ENCODE results near the gene FGD4.

The FGD4 gene

GRCh38 chr12:32457251-32458025, 58.1 kb downstream of the FGD4 start:
- DNase-seq, result no peak

DNA sequence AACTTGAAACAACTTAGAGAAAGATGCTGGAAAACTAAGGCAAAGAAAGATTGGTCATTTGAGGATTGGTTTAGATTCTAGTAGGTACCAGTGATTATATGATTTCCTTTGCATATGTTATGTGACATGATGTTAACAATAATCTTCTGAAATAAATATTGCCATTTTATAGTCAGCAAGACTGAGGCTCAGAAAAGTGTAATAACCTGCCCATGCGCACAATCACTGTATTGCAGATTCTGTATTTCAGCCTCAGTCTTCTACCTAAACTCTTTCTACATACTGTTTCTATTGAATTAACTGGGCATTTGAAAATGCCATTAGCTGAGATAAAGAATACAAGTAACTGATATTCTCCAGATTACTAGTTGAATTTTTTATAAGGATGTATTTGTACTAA, 61.3 kb downstream of the FGD4 start:
- DNase-seq, result no peak

DNA sequence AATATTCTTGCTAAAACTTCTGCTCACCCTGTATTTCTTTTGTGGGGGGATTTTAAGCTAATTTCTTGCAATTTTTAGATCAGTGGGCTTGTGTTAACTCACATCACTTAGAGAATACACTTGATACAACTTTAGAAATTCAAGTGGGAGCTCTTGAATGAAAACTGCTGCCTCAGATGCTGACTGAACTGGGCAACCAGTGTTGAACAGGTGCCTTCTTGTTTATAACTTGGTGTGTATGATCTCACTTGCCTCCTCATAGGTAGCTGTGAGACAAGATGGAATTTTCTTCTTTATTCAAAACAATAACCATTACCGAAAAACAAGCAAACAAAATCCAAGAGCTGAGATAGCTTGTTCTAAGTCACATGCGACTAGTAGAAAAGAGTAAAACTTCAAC, 63.5 kb downstream of the FGD4 start:
- DNase-seq, result no peak

GRCh38 chr12:32466187-32466586, 66.8 kb downstream of the FGD4 start:
- no peak for DNase-seq

- no peak for DNase-seq
These were observed 67.8 kb downstream of the FGD4 start for GRCh38 chr12:32466986-32467711.

GRCh38 chr12:32467959-32468863, 68.9 kb downstream of the FGD4 start:
- no peak for DNase-seq

- no peak for DNase-seq
These were observed 71.6 kb downstream of the FGD4 start for GRCh38 chr12:32470936-32471470.

DNA sequence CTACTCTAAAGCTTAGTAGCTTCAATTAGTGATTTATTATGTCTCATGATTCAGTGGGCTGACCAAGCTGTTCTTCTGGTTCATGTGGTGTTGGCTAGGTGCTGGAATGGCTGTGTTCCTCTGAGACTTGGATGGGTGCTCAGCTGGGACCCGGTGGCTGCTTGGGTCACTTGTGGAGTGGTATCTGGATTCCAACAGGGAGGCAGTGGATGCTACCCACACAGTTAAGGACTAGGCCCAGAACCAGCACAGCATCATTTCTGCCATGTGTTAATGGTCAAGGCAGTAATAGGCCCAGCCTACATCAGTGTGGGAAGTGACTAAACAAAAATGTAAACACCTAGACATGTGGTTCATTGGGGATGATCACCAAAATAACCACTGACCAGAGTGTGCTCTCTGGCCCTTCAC, 72.2 kb downstream of the FGD4 start:
- no peak for DNase-seq

DNA sequence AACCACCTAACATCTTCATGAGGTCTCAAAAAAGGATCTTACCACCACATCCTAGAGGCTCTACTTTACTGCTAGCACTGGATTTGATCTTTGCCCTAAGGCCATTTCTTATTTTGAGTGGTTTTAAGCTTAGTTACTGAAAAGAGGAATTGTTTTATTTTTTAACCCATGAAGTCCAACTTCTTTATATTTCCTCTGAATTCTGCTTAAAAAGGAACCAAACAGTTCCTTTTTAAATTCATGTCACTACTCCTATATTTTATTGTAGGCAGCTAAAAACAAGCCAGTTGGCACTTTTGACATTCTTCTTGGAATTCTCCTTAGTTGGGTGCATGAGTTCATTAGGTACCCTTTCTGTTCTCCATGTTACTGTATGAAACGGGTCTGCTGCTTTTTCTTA, 76.4 kb downstream of the FGD4 start:
- no peak for DNase-seq

DNA sequence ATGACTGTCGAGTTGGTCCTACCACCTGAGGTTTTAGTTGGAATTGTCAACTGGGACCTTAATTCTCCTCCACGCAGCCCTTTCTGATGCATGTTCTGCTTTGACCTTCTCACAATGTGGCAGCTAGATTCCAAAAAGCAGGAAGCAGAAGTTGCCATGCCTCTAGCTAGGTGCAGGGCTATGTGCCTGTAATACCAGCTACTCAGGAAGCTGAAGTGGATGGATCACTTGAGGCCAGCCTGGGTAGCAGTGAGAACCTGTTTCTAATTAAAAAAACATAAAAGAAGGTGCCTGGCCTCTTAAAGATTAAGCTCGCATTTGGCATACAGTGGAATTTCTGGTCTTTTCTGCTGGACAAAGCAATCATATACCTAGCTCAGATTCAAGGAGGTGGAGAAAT, 77.1 kb downstream of the FGD4 start:
- DNase-seq, result no peak

DNA sequence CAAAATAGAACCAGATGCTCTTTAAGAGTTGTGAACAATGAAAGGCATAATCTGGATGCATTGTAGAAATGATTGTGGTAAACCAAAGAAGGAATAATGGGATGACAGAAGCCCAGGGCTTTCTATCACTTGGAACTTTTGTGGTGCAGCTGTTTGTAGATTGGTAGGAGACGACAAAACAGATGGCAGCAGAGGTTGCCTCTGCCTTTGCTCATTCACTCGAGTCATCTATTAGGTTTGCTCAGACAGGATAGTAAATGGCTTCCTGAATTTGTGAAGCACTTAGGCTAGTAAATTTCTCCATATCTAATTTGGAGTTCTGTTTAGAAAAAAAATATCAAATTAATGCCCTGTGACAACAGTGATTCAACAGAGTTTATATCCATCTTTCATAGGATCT, 78.4 kb downstream of the FGD4 start:
- DNase-seq, result no peak

DNA sequence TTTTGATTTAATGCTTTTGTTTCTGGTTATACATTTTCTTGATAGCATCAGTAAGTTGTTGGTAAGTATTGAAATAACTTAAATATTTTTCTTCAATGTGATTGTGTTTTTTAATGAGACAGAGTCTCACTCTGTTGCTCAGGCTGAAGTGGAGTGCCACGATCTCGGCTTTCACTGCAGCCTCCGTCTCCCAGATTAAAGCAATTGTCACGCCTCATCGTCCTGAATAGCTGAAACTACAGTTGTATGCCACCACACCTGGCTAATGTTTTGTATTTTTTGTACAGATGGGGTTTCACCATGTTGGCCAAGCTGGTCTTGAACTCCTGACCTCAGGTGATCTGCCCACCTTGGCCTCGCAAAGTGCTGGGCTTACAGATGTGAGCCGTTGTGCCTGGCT, 78.8 kb downstream of the FGD4 start:
- DNase-seq, result no peak

DNA sequence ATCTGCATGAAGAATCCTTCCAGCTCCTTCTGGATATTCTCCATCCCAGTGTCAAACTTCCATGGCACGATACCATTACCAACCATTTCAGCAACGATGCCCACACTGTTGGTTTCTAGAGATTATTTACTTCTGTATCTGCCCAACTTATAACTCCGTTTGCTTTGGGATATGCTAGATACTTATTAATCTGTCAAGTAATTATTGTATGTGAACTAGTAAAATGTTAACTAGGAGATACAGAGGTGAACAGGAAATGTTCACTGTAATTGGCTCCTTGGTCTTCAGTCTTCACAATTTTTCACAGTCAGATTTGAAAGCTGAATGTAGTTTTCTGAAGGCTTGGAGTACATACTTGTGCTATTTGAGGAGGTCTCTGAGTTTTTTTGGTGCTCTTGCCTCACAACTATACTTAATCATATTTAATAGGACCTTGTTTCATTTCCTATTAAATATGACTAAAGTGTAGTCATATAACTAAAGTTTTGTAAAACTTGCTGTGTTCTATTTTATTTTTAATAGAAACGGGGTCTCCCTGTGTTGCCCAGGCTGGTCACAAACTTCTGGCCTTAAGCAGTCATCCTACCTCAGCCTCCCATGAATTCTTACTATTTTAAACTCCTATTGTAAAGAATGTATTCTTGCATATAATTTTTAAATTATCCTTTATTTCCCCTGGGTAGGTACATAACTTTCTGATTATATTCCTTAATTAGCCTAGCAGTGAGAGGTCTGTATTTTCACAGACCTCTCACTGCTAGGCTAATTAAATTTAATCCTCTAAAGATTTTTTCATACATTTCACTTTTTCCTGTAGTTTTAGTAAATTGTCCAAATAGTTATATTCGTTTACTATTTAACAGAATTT, 79.7 kb downstream of the FGD4 start:
- DNase-seq, result no peak

DNA sequence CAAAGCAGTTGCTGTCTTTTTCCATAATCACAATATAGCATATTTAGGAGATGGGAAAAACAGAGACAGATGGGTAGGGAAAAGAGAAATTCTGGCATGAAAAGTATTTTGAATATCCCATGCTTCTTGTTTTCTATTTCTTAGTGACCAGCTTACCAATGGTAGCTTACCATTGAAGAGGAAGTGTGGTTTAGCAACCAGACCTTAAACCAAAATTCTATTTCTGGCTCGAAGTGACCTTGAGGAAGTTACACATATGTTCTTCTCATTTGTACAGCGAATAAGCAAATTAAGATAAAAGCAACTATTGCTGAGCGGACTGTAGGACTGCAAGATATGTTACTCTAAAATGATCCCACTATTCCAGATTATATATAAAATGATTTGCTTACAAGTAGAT, 82.9 kb downstream of the FGD4 start:
- DNase-seq, result no peak

GRCh38 chr12:32483499-32483898, 84.1 kb downstream of the FGD4 start:
- DNase-seq, result no peak

- DNase-seq, result no peak
These were observed 84.6 kb downstream of the FGD4 start for GRCh38 chr12:32483993-32484392.

DNA sequence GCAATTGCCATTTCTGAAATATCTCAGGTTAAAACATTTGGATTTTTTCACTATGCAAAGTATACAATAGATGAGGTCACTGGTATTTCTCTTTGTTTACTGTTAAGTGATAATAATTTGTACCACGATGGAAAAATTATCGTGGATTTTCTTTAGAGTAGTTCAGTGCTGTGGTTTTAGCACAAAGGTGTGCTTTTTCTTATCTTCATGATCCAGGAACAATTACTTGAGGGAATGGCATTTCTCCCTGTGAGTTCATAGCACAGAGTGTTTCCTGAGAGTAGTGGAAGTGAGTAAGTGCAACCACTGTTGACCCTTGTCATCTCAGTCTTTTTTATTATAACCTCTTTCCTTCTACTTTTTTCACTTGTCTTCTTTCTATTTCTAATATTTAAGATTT, 86.8 kb downstream of the FGD4 start:
- no peak for DNase-seq

GRCh38 chr12:32488132-32488531, 88.8 kb downstream of the FGD4 start:
- no peak for DNase-seq

DNA sequence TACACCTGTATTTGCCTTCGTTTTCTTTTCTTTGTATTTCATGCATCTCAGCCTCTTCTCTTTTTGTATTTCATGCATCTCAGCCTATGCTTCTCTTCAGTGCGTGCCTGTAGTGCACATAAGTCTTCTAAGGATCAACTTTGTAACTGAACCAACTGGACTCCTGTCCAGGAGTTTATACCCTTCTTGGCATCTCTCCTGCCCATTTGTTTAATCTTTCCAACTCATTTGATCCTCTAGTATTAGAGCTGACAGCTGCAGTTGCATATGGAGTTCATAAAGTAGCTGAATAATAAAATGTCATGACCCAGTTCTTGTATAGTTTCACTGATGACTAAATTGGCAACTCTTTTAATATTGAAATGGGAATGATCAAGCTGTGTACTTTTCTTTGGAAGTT, 89.7 kb downstream of the FGD4 start:
- DNase-seq, result no peak

DNA sequence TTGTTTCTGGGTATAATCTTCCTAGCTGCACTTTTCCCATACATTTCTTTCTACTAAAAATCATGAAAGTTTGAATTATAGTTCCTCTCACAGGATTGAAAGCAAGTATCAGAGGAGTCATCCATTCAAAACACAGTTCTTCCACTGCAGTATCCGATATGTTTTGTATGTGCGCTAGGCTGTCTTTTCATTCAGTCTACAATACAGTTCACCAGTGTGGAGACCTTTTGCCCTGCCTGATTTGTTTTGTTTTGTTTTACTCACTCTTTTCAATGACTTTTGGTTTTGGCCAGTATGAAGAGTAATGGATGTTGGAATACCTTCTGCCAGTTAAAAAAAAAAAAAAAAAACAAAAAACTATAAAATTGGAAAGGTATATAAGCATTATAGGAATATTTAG, 91.4 kb downstream of the FGD4 start:
- DNase-seq, result no peak

GRCh38 chr12:32493282-32493681, 93.9 kb downstream of the FGD4 start:
- DNase-seq, result no peak

- DNase-seq, result no peak
These were observed 95.3 kb downstream of the FGD4 start for GRCh38 chr12:32494656-32495055.
